HepG2 (cell line): ENCODE results near the gene PPP1R27. TPM values are rescaled to one million over a fixed set of nuclear protein-coding genes. Genes with fewer than 3 reads are reported as not detected.

ENCODE experiments used
- ATAC-seq: fragments of 200-7000 bp; cut with Tn5 transposase; 3 replicates; pipeline ENCODE4 v1.9.1; 2020; ENCODE audit warnings: mild to moderate bottlenecking, moderate library complexity
- BruUV-seq: library from RNA; stranded (reverse); fragments of 400-500 nt; replicated peaks from 2 replicates; lab custom pipeline; 2021; lab: Mats Ljungman, UMichigan
- CTCF ChIA-PET: fragments of 300-600 bp; formaldehyde crosslinking; extraction: SDS; loops from one replicate; lab custom pipeline; 2021; ENCODE audit warnings: low total read pairs, inconsistent platforms, low intra/inter-chr PET ratio; lab: Yijun Ruan, JAX
- POLR2A ChIA-PET: fragments of 350-600 bp; sonication (Branson Sonifier 250); formaldehyde crosslinking; loops from one replicate; lab custom pipeline; 2020; ENCODE audit warnings: antibody characterized with exemption, inconsistent platforms; lab: Yijun Ruan, JAX
- DNase-seq: peaks from one replicate; pipeline ENCODE4 v3.0.0-alpha.2; 2015; ENCODE audit warnings: low spot score
- FAIRE-seq: peaks from 3 replicates; lab custom pipeline; 2011; peaks lifted over from hg19 to GRCh38; lab: Jason Lieb, UNC
- H2AFZ ChIP-seq: one replicate; pipeline ENCODE4 v1.6.1; 2011; ENCODE audit warnings: low read length, inconsistent platforms
- H3K27ac ChIP-seq: fragments of 300-600 bp; 3 replicates; pipeline ENCODE4 v1.8.0; 2011; ENCODE audit warnings: mixed run types, mild to moderate bottlenecking, mixed read lengths, low read length, inconsistent platforms; ENCODE audit not compliant: insufficient read depth; ENCODE audit errors: extremely low read length
- H3K27me3 ChIP-seq, 2 experiments: fragments of 200-600 bp in 1 of 2; 2 replicates in 1 of 2; 3 replicates in 1 of 2; pipeline versions ENCODE4 v1.6.0 to v1.8.0; 2011; ENCODE audit warnings: low read length in 2 of 2, mild to moderate bottlenecking in 2 of 2, moderate library complexity in 2 of 2, inconsistent platforms in 1 of 2; ENCODE audit not compliant: insufficient read depth in 2 of 2, control insufficient read depth in 1 of 2
- H3K36me3 ChIP-seq, 2 experiments: fragments of 200-600 bp in 1 of 2; replicated peaks in 1 of 2; 2 replicates in 1 of 2; 3 replicates in 1 of 2; pipeline versions ENCODE4 v1.5.1 to v1.8.0; 2011; ENCODE audit warnings: low read length in 2 of 2, inconsistent platforms in 1 of 2; ENCODE audit not compliant: insufficient read depth in 2 of 2, control insufficient read depth in 1 of 2
- H3K4me1 ChIP-seq: 2 replicates; pipeline ENCODE4 v1.5.1; 2012; ENCODE audit warnings: low read length, inconsistent platforms; ENCODE audit not compliant: insufficient read depth
- H3K4me2 ChIP-seq: 2 replicates; pipeline ENCODE4 v1.6.0; 2011; ENCODE audit warnings: low read depth, low read length, inconsistent platforms
- H3K4me3 ChIP-seq, 3 experiments: fragments of 200-600 bp in 1 of 3; sonication (generic), shearing (Covaris generic) in 1 of 3; replicated peaks in 1 of 3; 2 replicates each; pipeline ENCODE4 v1.5.1; 2011 to 2016; ENCODE audit warnings: low read length in 3 of 3, inconsistent platforms in 2 of 3, low read depth in 2 of 3, mild to moderate bottlenecking in 2 of 3, control low read depth in 1 of 3, mixed read lengths in 1 of 3; ENCODE audit not compliant: insufficient read depth in 1 of 3
- H3K79me2 ChIP-seq: one replicate; pipeline ENCODE4 v1.6.1; 2011; ENCODE audit warnings: low read length, inconsistent platforms; ENCODE audit not compliant: insufficient read depth
- H3K9ac ChIP-seq: 2 replicates; pipeline ENCODE4 v1.6.0; 2011; ENCODE audit warnings: mild to moderate bottlenecking, low read depth, low read length, inconsistent platforms; ENCODE audit not compliant: insufficient read depth
- H3K9me3 ChIP-seq: 2 replicates; pipeline ENCODE4 v1.5.1; 2012; ENCODE audit warnings: mild to moderate bottlenecking, low read length
- H4K20me1 ChIP-seq: 2 replicates; pipeline ENCODE4 v1.6.0; 2011; ENCODE audit warnings: inconsistent platforms, mild to moderate bottlenecking, low read length, moderate library complexity; ENCODE audit not compliant: insufficient read depth
- ATF7 ChIP-seq, 2 experiments: fragments of 450-650 bp in 1 of 2; sonication (generic) in 1 of 2; formaldehyde crosslinking in 1 of 2; IDR thresholded peaks; 2 replicates each; pipeline versions ENCODE4 v1.4.0 to v1.6.1; 2016 to 2020; ENCODE audit warnings: antibody characterized with exemption in 1 of 2, mild to moderate bottlenecking in 1 of 2, missing genetic modification reagents in 1 of 2
- FOSL2 ChIP-seq: sonication (generic); formaldehyde crosslinking; IDR thresholded peaks from 2 replicates; pipeline ENCODE4 v1.4.0; 2020; ENCODE audit warnings: missing genetic modification reagents
- FOXA1 ChIP-seq, 2 experiments: fragments of 450-650 bp in 1 of 2; sonication (generic) in 1 of 2; formaldehyde crosslinking in 1 of 2; IDR thresholded peaks; 2 replicates each; pipeline versions ENCODE4 v1.4.0 to v1.6.1; 2016 to 2020; ENCODE audit warnings: missing genetic modification reagents in 1 of 2
- FOXK2 ChIP-seq: fragments of 450-650 bp; IDR thresholded peaks from 2 replicates; pipeline ENCODE4 v1.6.1; 2016
- IKZF1 ChIP-seq: fragments of 450-650 bp; IDR thresholded peaks from 2 replicates; pipeline ENCODE4 v1.7.1; 2016
- JDP2 ChIP-seq: sonication (generic); formaldehyde crosslinking; IDR thresholded peaks from 2 replicates; pipeline ENCODE4 v1.8.1; 2022; ENCODE audit warnings: missing genetic modification reagents, borderline replicate concordance
- JUNB ChIP-seq: sonication (generic); formaldehyde crosslinking; IDR thresholded peaks from 2 replicates; pipeline ENCODE4 v1.8.0; 2022; ENCODE audit warnings: missing genetic modification reagents, mild to moderate bottlenecking, borderline replicate concordance
- KAT7 ChIP-seq: IDR thresholded peaks from 2 replicates; pipeline ENCODE4 v1.6.1; 2018; ENCODE audit warnings: borderline replicate concordance, missing compliant biosample characterization
- NFAT5 ChIP-seq: sonication (generic); formaldehyde crosslinking; IDR thresholded peaks from 2 replicates; pipeline ENCODE4 v1.4.0; 2020; ENCODE audit warnings: missing genetic modification reagents
- PLRG1 ChIP-seq: fragments of 450-650 bp; conservative IDR thresholded peaks from 2 replicates; pipeline ENCODE4 v1.6.1; 2016
- SIN3A ChIP-seq: IDR thresholded peaks from 2 replicates; pipeline ENCODE4 v1.6.1; 2011; ENCODE audit warnings: low read depth, mild to moderate bottlenecking, control low read depth, low read length, borderline replicate concordance
- TRIM22 ChIP-seq: fragments of 450-650 bp; IDR thresholded peaks from 2 replicates; pipeline ENCODE4 v1.6.1; 2017
- ZBTB20 ChIP-seq: sonication (generic); formaldehyde crosslinking; IDR thresholded peaks from 2 replicates; pipeline ENCODE4 v1.8.1; 2023; ENCODE audit warnings: missing genetic modification reagents, low read depth, mild to moderate bottlenecking, borderline replicate concordance
- ZNF180 ChIP-seq: sonication (generic); formaldehyde crosslinking; IDR thresholded peaks from 2 replicates; pipeline ENCODE4 v1.4.0; 2020; ENCODE audit warnings: low read depth, missing genetic modification reagents, borderline replicate concordance
- ZNF207 ChIP-seq: fragments of 450-650 bp; IDR thresholded peaks from 2 replicates; pipeline ENCODE4 v1.6.1; 2016; ENCODE audit warnings: antibody characterized with exemption, borderline replicate concordance
- ZNF530 ChIP-seq: sonication (generic); formaldehyde crosslinking; IDR thresholded peaks from 2 replicates; pipeline ENCODE4 v1.5.0; 2020; ENCODE audit warnings: low read depth, mild to moderate bottlenecking, missing genetic modification reagents
- ZNF790 ChIP-seq: sonication (generic); formaldehyde crosslinking; IDR thresholded peaks from 2 replicates; pipeline ENCODE4 v1.8.0; 2022; ENCODE audit warnings: missing genetic modification reagents, mild to moderate bottlenecking, borderline replicate concordance
- ZSCAN20 ChIP-seq: sonication (generic); formaldehyde crosslinking; IDR thresholded peaks from 2 replicates; pipeline ENCODE4 v1.4.0; 2020; ENCODE audit warnings: missing genetic modification reagents, mild to moderate bottlenecking, borderline replicate concordance
- WGBS: methylation state at CpG from one replicate; pipeline ENCODE4 v1.1.6; 2017; ENCODE audit warnings: low lambda C conversion rate; 5-methylcytosine and 5-hydroxymethylcytosine counted together
- in situ Hi-C: cut with HindIII; loops from 2 replicates; pipeline ENCODE4 v1.10.0; 2017; ENCODE audit warnings: low pct_unique_long_range_greater_than_20kb; ENCODE audit not compliant: extremely low pct_ligation_motif_present
- intact Hi-C: fragments of 100-400 bp; cut with micrococcal nuclease; formaldehyde crosslinking; loops from one replicate; pipeline ENCODE4 v1.10.0; 2022; ENCODE audit not compliant: unreplicated experiment
- polyA plus RNA-seq, 8 experiments: library from polyadenylated mRNA; depleted of rRNA in 3 of 8; stranded (reverse) in 7 of 8; unstranded in 1 of 8; fragments of >200 nt; fragmentation: Illumina TruSeq in 4 of 8; extraction: Trizol in 4 of 8; gene quantifications; 2 replicates each; pipeline versions ENCODE4 v1.2.1 to v1.2.3, GENCODE V29; 2011 to 2016; ENCODE audit warnings: low read depth in 4 of 8, missing spikeins in 1 of 8, mixed read lengths in 1 of 8; ENCODE audit not compliant: insufficient read depth in 1 of 8
- total RNA-seq, 5 experiments: library from RNA; depleted of rRNA; stranded (reverse); fragments of >200 nt; fragmentation: Illumina TruSeq; extraction: Trizol; gene quantifications; 2 replicates each; pipeline ENCODE4 v1.2.3, GENCODE V29; 2016; ENCODE audit warnings: low read depth in 1 of 5

The PPP1R27 gene
- total and polyA plus RNA-seq, 2 of the 13 experiments (the other 11 are each of a cell fraction or from before 2014, with no cell fraction given) = 0.17 to 1.00 TPM

GRCh38 chr17:81794074-81794476, 40.8 kb downstream of the PPP1R27 start:
- H3K27me3 ChIP-seq = peaks cover 1 to 12% of the 10 kb centered on the region in 2 experiments; a peak in 4 of 5 replicates
- H3K9ac ChIP-seq = no peak overlapping the region; the same call in 1 of the 2 replicates
- no peaks in the 10 kb centered on the region for H3K79me2 ChIP-seq
- no peaks in the 10 kb centered on the region for H4K20me1 ChIP-seq
- in situ Hi-C loops = no loop called here
- DNase-seq (no peak), FAIRE-seq (no peak), ATAC-seq (peak; percentile 33)
- CTCF ChIA-PET = no interaction called here
- peaks cover 19% of the 10 kb centered on the region for H3K4me1 ChIP-seq
- H3K4me2 ChIP-seq = no peak overlapping the region
- WGBS = 42% methylated on average over 3 of the region's 3 CpGs
- H3K4me3 ChIP-seq = no peak overlapping the region
- POLR2A ChIA-PET = interaction anchor here (1.1 kb wide), 1 partner anchor 39 kb away, joined by 9 read pairs; the partner anchor contains the start of gene MCRIP1
- no peak overlapping the region for H2AFZ ChIP-seq
- no TSS peak for BruUV-seq
- no peak overlapping the region for H3K27ac ChIP-seq
- no peaks in the 10 kb centered on the region for H3K9me3 ChIP-seq
- no peaks in the 10 kb centered on the region for H3K36me3 ChIP-seq
- intact Hi-C loops = no loop called here
- TF ChIP-seq JUNB (CRISPR knock-in tag) (0 out of 2 replicates have a peak, but pooled peaks have one; percentile 33), TRIM22 (peak; percentile 81; the same call in 1 of the 2 replicates), ZNF530 (CRISPR knock-in tag) (0 out of 2 replicates have a peak, but pooled peaks have one; percentile 56), ZNF207 (peak; percentile 83; the same call in 1 of the 2 replicates), NFAT5 (CRISPR knock-in tag) (no peak), JDP2 (no peak), ZNF180 (CRISPR knock-in tag) (no peak), FOXK2 (0 out of 2 replicates have a peak, but pooled peaks have one; percentile 39), ZSCAN20 (CRISPR knock-in tag) (no peak), ZBTB20 (CRISPR knock-in tag) (no peak), FOXA1 (IDR thresholded peaks at IDR 0.05) (0 out of 2 replicates have a peak, but pooled peaks have one; percentile 33), FOXA1 (CRISPR knock-in tag; IDR thresholded peaks at IDR 0.05) (no peak), SIN3A (no peak), ATF7 (IDR thresholded peaks at IDR 0.05) (peak; percentile 27; the same call in 1 of the 2 replicates), ATF7 (CRISPR knock-in tag; IDR thresholded peaks at IDR 0.05) (no peak), FOSL2 (CRISPR knock-in tag) (no peak), PLRG1 (peak; percentile 20; the same call in 1 of the 2 replicates), ZNF790 (CRISPR knock-in tag) (no peak), IKZF1 (peak; percentile 90; the same call in 1 of the 2 replicates), KAT7 (CRISPR knock-in tag) (no peak)
